GM12878 (cell line): ENCODE measurements around the gene SPATA3. TPM values are rescaled to one million over a fixed set of nuclear protein-coding genes. Genes with fewer than 3 reads are reported as not detected.
"Not testable (repeated sequence)": the region's sequence is repeated elsewhere in the genome, so short reads cannot be mapped to it uniquely, and the experiment has no call there.

Experiments used
- ATAC-seq: fragments of 200-7000 bp; cut with Tn5 transposase; 3 replicates; pipeline ENCODE4 v1.9.1; 2020; ENCODE audit warnings: mild to moderate bottlenecking, moderate library complexity
- BruUV-seq: library from RNA; stranded (reverse); fragments of 400-500 nt; replicated peaks from 2 replicates; lab custom pipeline; 2021; lab: Mats Ljungman, UMichigan
- CTCF ChIA-PET: fragments of 300-600 bp; sonication (Branson Sonifier 250); formaldehyde crosslinking; extraction: SDS; loops from one replicate; lab custom pipeline; 2021; ENCODE audit warnings: inconsistent platforms; lab: Yijun Ruan, JAX
- POLR2A ChIA-PET: fragments of 350-600 bp; formaldehyde crosslinking; extraction: SDS; loops from one replicate; lab custom pipeline; 2021; ENCODE audit warnings: inconsistent platforms; lab: Charles Lee
- RAD21 ChIA-PET: fragments of 300-600 bp; sonication (Branson Sonifier 250); formaldehyde crosslinking; loops from one replicate; lab custom pipeline; 2023; ENCODE audit warnings: antibody characterized with exemption; ENCODE audit not compliant: unreplicated experiment; lab: Charles Lee
- SMC1A ChIA-PET: fragments of 300-600 bp; sonication (Branson Sonifier 250); formaldehyde crosslinking; loops from one replicate; lab custom pipeline; 2023; ENCODE audit not compliant: unreplicated experiment, uncharacterized antibody; lab: Charles Lee
- DNase-seq: peaks from one replicate; pipeline ENCODE4 v3.0.0-alpha.2; 2011; ENCODE audit warnings: low read depth, low spot score
- FAIRE-seq: peaks from 3 replicates; lab custom pipeline; 2011; peaks lifted over from hg19 to GRCh38; lab: Jason Lieb, UNC
- H2AFZ ChIP-seq: 2 replicates; pipeline ENCODE4 v1.6.0; 2011; ENCODE audit warnings: low read depth, low read length, control low read depth; ENCODE audit not compliant: control insufficient read depth
- H3K27ac ChIP-seq: 2 replicates; pipeline ENCODE4 v1.5.1; 2011; ENCODE audit warnings: control low read depth; ENCODE audit not compliant: control insufficient read depth, insufficient read depth
- H3K27me3 ChIP-seq, 2 experiments: replicated peaks in 1 of 2; 2 replicates each; pipeline versions ENCODE4 v1.6.0 to v1.6.1; 2011; ENCODE audit warnings: low read length in 1 of 2; ENCODE audit not compliant: control insufficient read depth in 2 of 2, insufficient read depth in 2 of 2
- H3K36me3 ChIP-seq, 2 experiments: 2 replicates each; pipeline ENCODE4 v1.5.1; 2011; ENCODE audit warnings: low read length in 1 of 2; ENCODE audit not compliant: control insufficient read depth in 2 of 2, insufficient read depth in 2 of 2
- H3K4me1 ChIP-seq: 2 replicates; pipeline ENCODE4 v1.6.1; 2011; ENCODE audit warnings: mild to moderate bottlenecking, low read length, moderate library complexity, mixed read lengths; ENCODE audit not compliant: control insufficient read depth, insufficient read depth
- H3K4me2 ChIP-seq: 2 replicates; pipeline ENCODE4 v1.6.0; 2011; ENCODE audit warnings: control low read depth; ENCODE audit not compliant: control insufficient read depth, insufficient read depth
- H3K4me3 ChIP-seq: fragments of 200-600 bp; sonication (generic); 2 replicates; pipeline ENCODE4 v1.5.1; 2016
- H3K79me2 ChIP-seq: 2 replicates; pipeline ENCODE4 v1.6.0; 2011; ENCODE audit warnings: low read length; ENCODE audit not compliant: control insufficient read depth, insufficient read depth
- H3K9ac ChIP-seq: 2 replicates; pipeline ENCODE4 v1.8.0; 2011; ENCODE audit warnings: low read length, control low read depth, mixed read lengths; ENCODE audit not compliant: control insufficient read depth, insufficient read depth
- H3K9me3 ChIP-seq: replicated peaks from 3 replicates; pipeline ENCODE4 v1.5.1; 2011; ENCODE audit warnings: mild to moderate bottlenecking, low read length; ENCODE audit not compliant: control insufficient read depth, insufficient read depth
- H4K20me1 ChIP-seq: 2 replicates; pipeline ENCODE4 v1.6.0; 2011; ENCODE audit not compliant: control insufficient read depth, insufficient read depth
- KDM1A ChIP-seq: fragments of 200-600 bp; sonication (generic); IDR thresholded peaks from 2 replicates; pipeline ENCODE4 v1.6.1; 2016; ENCODE audit warnings: borderline replicate concordance
- NR2F1 ChIP-seq: fragments of 450-650 bp; conservative IDR thresholded peaks from 2 replicates; pipeline ENCODE4 v1.6.1; 2017; ENCODE audit warnings: mild to moderate bottlenecking
- RAD51 ChIP-seq: fragments of 450-650 bp; IDR thresholded peaks from 2 replicates; pipeline ENCODE4 v1.6.1; 2016; ENCODE audit warnings: moderate library complexity, mild to moderate bottlenecking, inconsistent platforms
- USF1 ChIP-seq: IDR thresholded peaks from 2 replicates; pipeline ENCODE4 v1.6.1; 2011; ENCODE audit warnings: borderline replicate concordance, low read depth, mild to moderate bottlenecking, moderate library complexity, mixed read lengths, low read length; ENCODE audit not compliant: insufficient read depth; ENCODE audit errors: extremely low read length
- WGBS: methylation state at CpG from one replicate; pipeline ENCODE4 v1.1.6; 2016; ENCODE audit warnings: low lambda C conversion rate; ENCODE audit not compliant: insufficient replicate concordance, insufficient coverage; ENCODE audit errors: missing lambda C conversion rate; 5-methylcytosine and 5-hydroxymethylcytosine counted together
- in situ Hi-C: fragments of 300-500 bp; cut with MboI; formaldehyde crosslinking; loops from 9 replicates; pipeline ENCODE4 v1.14.3; 2018; ENCODE audit warnings: mixed read lengths
- intact Hi-C: fragments of 100-400 bp; cut with micrococcal nuclease; formaldehyde crosslinking; loops from one replicate; pipeline ENCODE4 v1.14.2; 2022; ENCODE audit not compliant: unreplicated experiment
- polyA plus RNA-seq, 11 experiments: library from polyadenylated mRNA; depleted of rRNA in 4 of 11; unstranded in 6 of 11; stranded (reverse) in 5 of 11; fragments of >200 nt; fragmentation: Nextera tagmentation in 4 of 11; fragmentation: Illumina TruSeq in 1 of 11; extraction: Ambion mirVana in 4 of 11; extraction: Trizol in 1 of 11; gene quantifications; 1 replicate in 1 of 11; 2 replicates in 10 of 11; pipeline versions ENCODE4 v1.2.1 to v1.2.3, GENCODE V29; 2011 to 2016; ENCODE audit warnings: inconsistent platforms in 2 of 11, missing spikeins in 2 of 11, low read depth in 1 of 11
- total RNA-seq, 4 experiments: library from RNA; depleted of rRNA in 3 of 4; stranded (reverse); fragments of >200 nt in 3 of 4; fragmentation: Illumina TruSeq in 1 of 4; extraction: Trizol in 1 of 4; gene quantifications; 2 replicates each; pipeline versions ENCODE4 v1.2.1 to v1.2.3, GENCODE V29; 2013 to 2021

The SPATA3 gene
- total and polyA plus RNA-seq, 10 of the 15 experiments (the other 5 are each of a cell fraction or from before 2014, with no cell fraction given), result not detected

- no peak overlapping the region for H3K4me2 ChIP-seq
- no peak overlapping the region for H3K4me3 ChIP-seq
- peaks cover 1% of the 10 kb centered on the region; the same call in 2 of the 3 replicates for H3K9me3 ChIP-seq
- 0 out of 4 replicates have a peak, but pooled peaks cover 0 to 6% of the 10 kb centered on the region in 2 experiments for H3K36me3 ChIP-seq
- no peaks in the 10 kb centered on the region for H3K27me3 ChIP-seq
- WGBS, result 100% methylated on average over 2 of the region's 3 CpGs
- DNase-seq (no peak), ATAC-seq (no peak), FAIRE-seq (no peak)
- no TSS peak for BruUV-seq
- H3K27ac ChIP-seq, result no peak overlapping the region
- H3K4me1 ChIP-seq, result peaks cover 3% of the 10 kb centered on the region; the same call in 1 of the 2 replicates
- RAD21 ChIA-PET, result interaction anchor here (6.6 kb wide), 1 partner anchor 19 kb away, joined by 36 read pairs; no protein-coding TSS in a partner anchor
- intact Hi-C loops (no loop called here), in situ Hi-C loops (no loop called here)
- no peak overlapping the region for H3K9ac ChIP-seq
- no peaks in the 10 kb centered on the region for H3K79me2 ChIP-seq
- H4K20me1 ChIP-seq, result no peaks in the 10 kb centered on the region
- SMC1A ChIA-PET, result interaction anchor here (1.1 to 16.2 kb wide), 4 partner anchors 8 to 43 kb away, joined by 3 to 266 read pairs (median 78); no protein-coding TSS in a partner anchor
- TF ChIP-seq KDM1A (no peak), RAD51 (no peak), USF1 (no peak), NR2F1 (no peak)
- CTCF ChIA-PET, result interaction anchor here (0.6 to 1.2 kb wide), 2 partner anchors 8 to 17 kb away, joined by 3 read pairs; no protein-coding TSS in a partner anchor
- POLR2A ChIA-PET, result interaction anchor here (1.0 to 10.4 kb wide), 2 partner anchors 13 to 16 kb away, joined by 4 to 192 read pairs; no protein-coding TSS in a partner anchor
- no peak overlapping the region for H2AFZ ChIP-seq
Observed at GRCh38 chr2:230967113-230967512, 28.8 kb upstream of the SPATA3 start.

- SMC1A ChIA-PET, result interaction anchor here (13.0 to 16.2 kb wide), 2 partner anchors 16 to 18 kb away, joined by 151 to 266 read pairs; no protein-coding TSS in a partner anchor
- WGBS, result 88% methylated on average over 5 of the region's 6 CpGs
- FAIRE-seq, result not testable (repeated sequence)
Observed at GRCh38 chr2:230968314-230968713, 27.6 kb upstream of the SPATA3 start.

More at GRCh38 chr2:230968314-230968713, 27.6 kb upstream of the SPATA3 start:
- intact Hi-C loops, in situ Hi-C loops, H2AFZ ChIP-seq, H3K36me3 ChIP-seq, H3K79me2 ChIP-seq, ATAC-seq, H3K27me3 ChIP-seq, H3K9me3 ChIP-seq, H3K27ac ChIP-seq, H3K4me2 ChIP-seq, H3K9ac ChIP-seq, BruUV-seq, DNase-seq, H4K20me1 ChIP-seq, H3K4me3 ChIP-seq: not testable (repeated sequence)
- ChIA-PET POLR2A (interaction anchor here (1.0 to 10.4 kb wide), 2 partner anchors 12 to 17 kb away, joined by 4 to 192 read pairs; no protein-coding TSS in a partner anchor), CTCF (interaction anchor here (0.6 to 1.5 kb wide), 3 partner anchors 10 to 66 kb away, joined by 3 read pairs; no protein-coding TSS in a partner anchor), RAD21 (interaction anchor here (6.6 kb wide), 1 partner anchor 17 kb away, joined by 36 read pairs; no protein-coding TSS in a partner anchor)
- peaks cover 12% of the 10 kb centered on the region; the same call in 1 of the 2 replicates for H3K4me1 ChIP-seq
